ENCODE measurements around the gene ZNF415.

DNA sequence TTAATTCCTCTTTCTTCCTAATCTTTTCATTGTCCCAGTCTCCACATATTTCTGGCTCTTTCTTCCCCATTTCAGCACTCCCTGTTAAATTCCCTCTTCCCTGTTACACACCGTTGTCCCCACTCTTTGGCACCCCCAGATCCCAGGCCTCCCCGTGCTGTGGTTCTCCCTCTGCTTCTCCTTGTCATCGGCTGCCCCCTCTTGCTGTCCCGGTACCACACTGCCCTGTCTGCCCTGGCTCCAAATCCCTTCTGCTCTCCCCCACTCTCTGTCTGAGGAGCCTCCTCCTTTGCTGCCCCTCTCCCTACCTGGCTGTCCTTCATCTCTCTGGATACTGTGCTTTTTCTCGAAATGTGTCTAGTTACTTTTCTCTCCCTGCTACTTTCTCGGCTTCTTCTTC is 983 bp downstream of the ZNF415 start:
- TF ChIP-seq POLR2AphosphoS5 (IDR thresholded peaks at IDR 0.05), result no peak
- TF ChIP-seq POLR2A (IDR thresholded peaks at IDR 0.05), result no peak
- TF ChIP-seq, protein P1, sequence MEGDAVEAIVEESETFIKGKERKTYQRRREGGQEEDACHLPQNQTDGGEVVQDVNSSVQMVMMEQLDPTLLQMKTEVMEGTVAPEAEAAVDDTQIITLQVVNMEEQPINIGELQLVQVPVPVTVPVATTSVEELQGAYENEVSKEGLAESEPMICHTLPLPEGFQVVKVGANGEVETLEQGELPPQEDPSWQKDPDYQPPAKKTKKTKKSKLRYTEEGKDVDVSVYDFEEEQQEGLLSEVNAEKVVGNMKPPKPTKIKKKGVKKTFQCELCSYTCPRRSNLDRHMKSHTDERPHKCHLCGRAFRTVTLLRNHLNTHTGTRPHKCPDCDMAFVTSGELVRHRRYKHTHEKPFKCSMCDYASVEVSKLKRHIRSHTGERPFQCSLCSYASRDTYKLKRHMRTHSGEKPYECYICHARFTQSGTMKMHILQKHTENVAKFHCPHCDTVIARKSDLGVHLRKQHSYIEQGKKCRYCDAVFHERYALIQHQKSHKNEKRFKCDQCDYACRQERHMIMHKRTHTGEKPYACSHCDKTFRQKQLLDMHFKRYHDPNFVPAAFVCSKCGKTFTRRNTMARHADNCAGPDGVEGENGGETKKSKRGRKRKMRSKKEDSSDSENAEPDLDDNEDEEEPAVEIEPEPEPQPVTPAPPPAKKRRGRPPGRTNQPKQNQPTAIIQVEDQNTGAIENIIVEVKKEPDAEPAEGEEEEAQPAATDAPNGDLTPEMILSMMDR (IDR thresholded peaks at IDR 0.05), result no peak
